K562 (cell line): ENCODE data around the gene ATF5. TPM values are rescaled to one million over a fixed set of nuclear protein-coding genes. Genes with fewer than 3 reads are reported as not detected.

Experiments used
- CEBPZ ChIP-seq: fragments of 150-350 bp; IDR thresholded peaks from 2 replicates; pipeline ENCODE4 v1.6.1; 2014; ENCODE audit warnings: low read depth, mild to moderate bottlenecking, low read length, borderline replicate concordance
- CREM ChIP-seq: IDR thresholded peaks from 2 replicates; pipeline ENCODE4 v1.6.1; 2014; ENCODE audit warnings: antibody characterized with exemption, low read depth
- DDX20 ChIP-seq: fragments of 450-650 bp; IDR thresholded peaks from 2 replicates; pipeline ENCODE4 v1.6.1; 2016; ENCODE audit warnings: missing genetic modification characterization, low read depth, mild to moderate bottlenecking, missing compliant biosample characterization, moderate library complexity
- GABPB2 ChIP-seq: fragments of 250-450 bp; sonication (Bioruptor Pico); conservative IDR thresholded peaks from 2 replicates; pipeline ENCODE4 v1.5.1; 2021; ENCODE audit warnings: mild to moderate bottlenecking
- HOMEZ ChIP-seq: fragments of 250-450 bp; sonication (Bioruptor Pico); IDR thresholded peaks from 2 replicates; pipeline ENCODE4 v1.4.0; 2020; ENCODE audit warnings: mild to moderate bottlenecking, moderate library complexity
- JUND ChIP-seq, 2 experiments: IDR thresholded peaks; 2 replicates in 1 of 2; 3 replicates in 1 of 2; pipeline ENCODE4 v1.6.1; 2011; ENCODE audit warnings: borderline replicate concordance in 2 of 2, low read depth in 2 of 2, low read length in 2 of 2, improper control_type of control experiment in 1 of 2, missing biosample characterization in 1 of 2, missing genetic modification characterization in 1 of 2, missing genetic modification reagents in 1 of 2
- MITF ChIP-seq: IDR thresholded peaks from 2 replicates; pipeline ENCODE4 v1.6.1; 2014; ENCODE audit warnings: antibody characterized with exemption
- PRPF4 ChIP-seq: fragments of 200-400 bp; formaldehyde crosslinking; IDR thresholded peaks from one replicate; pipeline ENCODE4 v1.6.1; 2017; ENCODE audit warnings: low read length, low read depth, mild to moderate bottlenecking; ENCODE audit not compliant: insufficient read depth, poor library complexity, severe bottlenecking
- PTRF ChIP-seq: fragments of 450-650 bp; IDR thresholded peaks from 2 replicates; pipeline ENCODE4 v1.6.1; 2016; ENCODE audit warnings: mild to moderate bottlenecking, missing genetic modification characterization, missing compliant biosample characterization
- RBBP5 ChIP-seq: fragments of 200-600 bp; sonication (generic); IDR thresholded peaks from 2 replicates; pipeline ENCODE4 v1.6.1; 2012; ENCODE audit warnings: borderline replicate concordance, mild to moderate bottlenecking, low read length, control low read depth, inconsistent platforms; ENCODE audit not compliant: insufficient read depth, poor library complexity, severe bottlenecking
- SIRT6 ChIP-seq: IDR thresholded peaks from one replicate; pipeline ENCODE4 v1.6.1; 2012; ENCODE audit warnings: low read depth, mild to moderate bottlenecking, control low read depth, inconsistent platforms, low read length, moderate library complexity
- ZBTB2 ChIP-seq: fragments of 450-650 bp; IDR thresholded peaks from 2 replicates; pipeline ENCODE4 v1.6.1; 2016; ENCODE audit warnings: antibody characterized with exemption
- ZNF280A ChIP-seq: fragments of 450-650 bp; IDR thresholded peaks from 2 replicates; pipeline ENCODE4 v1.6.1; 2018; ENCODE audit warnings: mild to moderate bottlenecking, low read depth; ENCODE audit not compliant: partially characterized antibody
- ZNF586 ChIP-seq: fragments of 450-650 bp; formaldehyde crosslinking; conservative IDR thresholded peaks from 2 replicates; pipeline ENCODE4 v1.4.0; 2020; ENCODE audit warnings: mild to moderate bottlenecking, moderate library complexity
- ZNF644 ChIP-seq: fragments of 200-800 bp; sonication (Bioruptor generic); IDR thresholded peaks from 2 replicates; pipeline ENCODE4 v1.6.1; 2016; ENCODE audit warnings: low read depth, missing genetic modification characterization, missing compliant biosample characterization
- polyA plus RNA-seq, 8 experiments: library from polyadenylated mRNA; depleted of rRNA in 4 of 8; stranded (reverse) in 5 of 8; unstranded in 3 of 8; fragments of >200 nt; fragmentation: Nextera tagmentation in 2 of 8; fragmentation: Illumina TruSeq in 1 of 8; extraction: Ambion mirVana in 2 of 8; extraction: Trizol in 1 of 8; gene quantifications; 2 replicates each; pipeline versions ENCODE4 v1.2.1 to v1.2.3, GENCODE V29; 2011 to 2014; ENCODE audit warnings: inconsistent platforms in 1 of 8, missing spikeins in 1 of 8
- total RNA-seq, 7 experiments: library from RNA; depleted of rRNA in 6 of 7; stranded (reverse); fragments of >200 nt in 6 of 7; fragmentation: Illumina TruSeq in 2 of 7; extraction: Trizol in 2 of 7; gene quantifications; 2 replicates each; pipeline versions ENCODE4 v1.2.1 to v1.2.3, GENCODE V29; 2011 to 2021; ENCODE audit warnings: low replicate concordance in 1 of 7

ATF5 gene
- total and polyA plus RNA-seq, 9 of the 15 experiments (the other 6 are each of a cell fraction or from before 2014, with no cell fraction given): 3.0 to 57.6 (median 11.1) TPM

- TF ChIP-seq ZNF586 (CRISPR knock-in tag) (no peak), CREM (peak; percentile 43; the same call in 1 of the 2 replicates), PTRF (tag) (no peak), MITF (0 out of 2 replicates have a peak, but pooled peaks have one; percentile 15), SIRT6 (no peak), PRPF4 (no peak), ZNF280A (no peak), DDX20 (tag) (no peak), HOMEZ (CRISPR knock-in tag) (no peak), RBBP5 (no peak), ZBTB2 (no peak), GABPB2 (no peak), JUND (IDR thresholded peaks at IDR 0.05; ENCODE audit: borderline replicate concordance, low read depth, low read length) (no peak), JUND (tag; IDR thresholded peaks at IDR 0.05; ENCODE audit: borderline replicate concordance, low read depth, low read length) (peak; percentile 23; the same call in 1 of the 3 replicates), ZNF644 (tag) (no peak), CEBPZ (no peak)
Observed at GRCh38 chr19:49981603-49982593, 52.9 kb downstream of the ATF5 start (continued).
